ENCODE results near the gene MAK. TPM values are rescaled to one million over a fixed set of nuclear protein-coding genes. Genes with fewer than 3 reads are reported as not detected.
A peak's percentile ranks its signal among the peaks of the same experiment; 100 is the strongest.

Gene MAK
- total RNA-seq, 2 donors from 2014 or later, result 0.26 TPM; not detected in 1

DNA sequence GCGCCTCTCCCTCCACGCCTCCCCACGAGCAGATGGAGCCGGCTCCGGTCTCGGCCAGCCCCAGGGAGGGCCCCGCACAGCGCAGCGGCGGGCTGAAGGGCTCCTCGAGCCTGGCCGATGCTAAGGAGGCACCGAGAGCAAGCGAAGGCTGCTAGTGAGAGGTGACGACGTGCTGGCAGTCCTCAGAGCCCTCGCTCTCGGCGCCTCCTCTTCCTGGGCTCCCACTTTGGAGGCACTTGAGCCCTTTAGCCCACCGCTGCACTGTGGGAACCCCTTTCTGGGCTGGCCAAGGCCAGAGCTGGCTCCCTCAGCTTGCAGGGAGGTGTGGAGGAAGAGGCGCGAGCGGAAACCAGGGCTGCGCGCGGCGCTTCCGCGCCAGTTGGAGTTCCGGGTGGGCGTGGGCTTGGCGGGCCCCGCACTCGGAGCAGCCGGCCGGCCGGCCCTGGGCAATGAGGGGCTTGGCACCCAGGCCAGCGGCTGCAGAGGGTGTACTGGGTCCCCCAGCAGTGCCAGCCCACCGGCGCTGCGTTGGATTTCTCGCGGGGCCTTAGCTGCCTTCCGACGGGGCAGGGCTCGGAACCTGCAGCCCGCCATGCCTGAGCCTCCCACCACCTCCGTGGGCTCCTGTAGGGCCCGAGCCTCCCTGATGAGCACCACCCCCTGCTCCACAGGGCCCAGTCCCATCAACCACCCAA is 117.9 kb downstream of the MAK start:
- H3K9me3 ChIP-seq, result no peaks in the 10 kb centered on the region
- H3K27ac ChIP-seq, result peak overlapping the region in 3 of 4 donors; percentile 54 to 77 (median 70)
- no peaks in the 10 kb centered on the region for H3K36me3 ChIP-seq (replicated peaks in 1 of 2; ENCODE audit: insufficient read depth in 1 of 2, low read depth in 2 of 2)
- TF ChIP-seq POLR2A (IDR thresholded peaks at IDR 0.05), result peak in 2 of 3 donors; percentile 57 to 58
- TF ChIP-seq, protein P1, sequence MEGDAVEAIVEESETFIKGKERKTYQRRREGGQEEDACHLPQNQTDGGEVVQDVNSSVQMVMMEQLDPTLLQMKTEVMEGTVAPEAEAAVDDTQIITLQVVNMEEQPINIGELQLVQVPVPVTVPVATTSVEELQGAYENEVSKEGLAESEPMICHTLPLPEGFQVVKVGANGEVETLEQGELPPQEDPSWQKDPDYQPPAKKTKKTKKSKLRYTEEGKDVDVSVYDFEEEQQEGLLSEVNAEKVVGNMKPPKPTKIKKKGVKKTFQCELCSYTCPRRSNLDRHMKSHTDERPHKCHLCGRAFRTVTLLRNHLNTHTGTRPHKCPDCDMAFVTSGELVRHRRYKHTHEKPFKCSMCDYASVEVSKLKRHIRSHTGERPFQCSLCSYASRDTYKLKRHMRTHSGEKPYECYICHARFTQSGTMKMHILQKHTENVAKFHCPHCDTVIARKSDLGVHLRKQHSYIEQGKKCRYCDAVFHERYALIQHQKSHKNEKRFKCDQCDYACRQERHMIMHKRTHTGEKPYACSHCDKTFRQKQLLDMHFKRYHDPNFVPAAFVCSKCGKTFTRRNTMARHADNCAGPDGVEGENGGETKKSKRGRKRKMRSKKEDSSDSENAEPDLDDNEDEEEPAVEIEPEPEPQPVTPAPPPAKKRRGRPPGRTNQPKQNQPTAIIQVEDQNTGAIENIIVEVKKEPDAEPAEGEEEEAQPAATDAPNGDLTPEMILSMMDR (IDR thresholded peaks at IDR 0.05), result no peak
- H3K27me3 ChIP-seq, result no peaks in the 10 kb centered on the region
- 31 to 83% methylated on average over 6 to 48 of the region's 49 CpGs for WGBS, 2 donors
- H3K4me3 ChIP-seq, result peak overlapping the region in 1 of 2 donors; percentile 21
- peak; percentile 26 to 49 (median 34) for DNase-seq
- no peak for ATAC-seq
- intact Hi-C loops (cut with DNase I), result no loop called here
- H3K4me1 ChIP-seq, result peaks cover 23% of the 10 kb centered on the region

GRCh38 chr6:10719964-10720264 is 118.4 kb downstream of the MAK start:
- Histone ChIP-seq H3K4me1 (peaks cover 20% of the 10 kb centered on the region), H3K36me3 (replicated peaks in 1 of 2; ENCODE audit: insufficient read depth in 1 of 2, low read depth in 2 of 2) (no peaks in the 10 kb centered on the region), H3K4me3 (peak overlapping the region in 1 of 2 donors; percentile 21), H3K27ac (peak overlapping the region in 3 of 4 donors; percentile 54 to 77 (median 70)), H3K27me3 (no peaks in the 10 kb centered on the region), H3K9me3 (no peaks in the 10 kb centered on the region)
- intact Hi-C loops (cut with DNase I), result no loop called here
- WGBS, 2 donors, result 31 to 42% methylated on average over 3 to 18 of the region's 21 CpGs
- ATAC-seq, result no peak
- DNase-seq, result no peak
- TF ChIP-seq POLR2A (IDR thresholded peaks at IDR 0.05), result no peak
- TF ChIP-seq, protein P1 (IDR thresholded peaks at IDR 0.05), result no peak

GRCh38 chr6:10719296-10719963 is 118.9 kb downstream of the MAK start:
- ATAC-seq (no peak), DNase-seq (peak in 2 of 4 donors; percentile 7 to 21)
- H3K27me3 ChIP-seq, result no peaks in the 10 kb centered on the region
- TF ChIP-seq, protein P1 (IDR thresholded peaks at IDR 0.05), result peak in 1 of 7 experiments; percentile 4
- TF ChIP-seq POLR2A (IDR thresholded peaks at IDR 0.05), result no peak
- peaks cover 15% of the 10 kb centered on the region for H3K4me1 ChIP-seq
- 67 to 82% methylated on average over 8 of the region's 8 CpGs for WGBS, 2 donors
- intact Hi-C loops (cut with DNase I), result no loop called here
- H3K4me3 ChIP-seq, result no peak overlapping the region
- H3K27ac ChIP-seq, result no peak overlapping the region
- H3K9me3 ChIP-seq, result no peaks in the 10 kb centered on the region
- H3K36me3 ChIP-seq (replicated peaks in 1 of 2; ENCODE audit: insufficient read depth in 1 of 2, low read depth in 2 of 2), result no peaks in the 10 kb centered on the region

- Histone ChIP-seq H3K4me3 (no peak overlapping the region), H3K9me3 (no peaks in the 10 kb centered on the region), H3K4me1 (no peaks in the 10 kb centered on the region), H3K27ac (no peak overlapping the region), H3K27me3 (no peaks in the 10 kb centered on the region), H3K36me3 (replicated peaks in 1 of 2; ENCODE audit: insufficient read depth in 1 of 2, low read depth in 2 of 2) (peaks cover 0 to 3% of the 10 kb centered on the region in 2 donors)
- DNase-seq (no peak), ATAC-seq (no peak)
- 82 to 83% methylated on average over 7 to 8 of the region's 8 CpGs for WGBS, 2 donors
- intact Hi-C loops (cut with DNase I), result no loop called here
- TF ChIP-seq, protein P1 (IDR thresholded peaks at IDR 0.05), result no peak
- no peak for TF ChIP-seq POLR2A (IDR thresholded peaks at IDR 0.05)
Measured at GRCh38 chr6:10713962-10714361, 124.4 kb downstream of the MAK start.

Small RNAs within 50 kb of the gene (small RNA-seq; reads per million reads assigned to genes)
- not detected for gene RNA5SP203

Other genes with a start within 250 kb of the MAK start
- not detected for gene C6orf52, start 143.9 kb downstream of the MAK start, total RNA-seq
- 1 to 10 TPM; 2.1 to 8.6 TPM for gene PAK1IP1, start 143.6 kb downstream of the MAK start, total RNA-seq
- gene TMEM14C, start 115.5 kb downstream of the MAK start, total RNA-seq, result 10 to 100 TPM; 31.6 to 61.0 TPM
- 10 to 100 TPM; 49.3 to 49.4 TPM for gene TMEM14B, start 90.7 kb downstream of the MAK start, total RNA-seq
- not detected for gene GCM2, start 43.5 kb upstream of the MAK start, total RNA-seq
- gene SYCP2L, start 48.5 kb upstream of the MAK start, total RNA-seq, result 1 to 10 TPM; 2.1 to 3.3 TPM
- gene ELOVL2, start 205.8 kb upstream of the MAK start, total RNA-seq, result 1 to 10 TPM; 2.9 to 3.0 TPM